Hypothalamus (tissue), 51 donors: Measurements from ENCODE around the gene CAMK4.
A peak's percentile ranks its signal among the peaks of the same experiment; 100 is the strongest.
"Not testable (repeated sequence)": the region's sequence is repeated elsewhere in the genome, so short reads cannot be mapped to it uniquely, and the experiment has no call there.

Experiments used
- DNase-seq, 51 donors: peaks; one replicate each; lab custom pipeline; 2025; lab: John Stamatoyannopoulos, UW

CAMK4 gene

GRCh38 chr5:111299831-111300432 is 75.7 kb downstream of the CAMK4 start:
- no peak for DNase-seq

- DNase-seq, result no peak
Measured at GRCh38 chr5:111301264-111301663, 77.1 kb downstream of the CAMK4 start.

- DNase-seq, result not testable (repeated sequence)
Measured at GRCh38 chr5:111302043-111302442, 77.9 kb downstream of the CAMK4 start.

DNA sequence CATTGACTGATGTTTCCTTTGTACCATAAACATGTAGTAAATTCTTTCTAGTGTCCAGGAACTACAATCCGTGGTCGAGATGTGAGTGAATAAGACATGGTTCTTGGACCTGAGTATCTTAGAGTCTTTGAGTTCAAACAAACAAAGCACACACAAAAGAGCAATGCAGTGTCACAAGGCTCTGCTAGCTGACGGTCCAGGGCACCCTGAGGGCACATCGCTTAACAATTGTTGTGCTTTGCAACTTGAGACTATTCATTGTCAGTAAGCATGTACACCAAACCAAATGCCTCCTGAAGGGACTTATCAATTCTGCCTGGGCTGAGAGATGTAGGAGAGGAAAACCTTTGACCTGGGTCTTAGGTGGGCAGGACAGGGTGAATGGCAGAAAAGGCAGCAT is 84.8 kb downstream of the CAMK4 start:
- DNase-seq, result no peak

- DNase-seq, result no peak
Measured at GRCh38 chr5:111309384-111309783, 85.2 kb downstream of the CAMK4 start.

- DNase-seq, result no peak
Measured at GRCh38 chr5:111310711-111311620, 86.8 kb downstream of the CAMK4 start.

DNA sequence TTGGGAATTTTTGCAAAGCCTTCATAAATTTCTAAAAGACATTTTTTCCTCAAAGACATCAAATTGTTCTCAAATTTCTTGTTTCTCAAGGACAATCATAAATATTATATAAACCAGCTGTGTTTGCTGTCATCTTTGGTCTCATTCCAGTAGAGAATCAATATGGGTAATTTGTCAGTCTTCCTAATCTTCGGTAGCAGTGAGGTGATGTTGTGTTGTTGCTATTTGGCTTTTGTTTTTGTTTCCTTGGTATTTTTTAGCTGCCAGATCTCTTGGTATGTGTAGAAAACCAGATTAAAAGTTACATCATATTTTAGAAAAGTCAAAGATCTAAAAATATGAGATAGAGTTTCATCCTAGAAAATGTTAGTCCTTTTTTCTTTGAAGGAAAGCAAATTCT is 87.5 kb downstream of the CAMK4 start:
- no peak for DNase-seq

GRCh38 chr5:111313017-111313724 is 89.0 kb downstream of the CAMK4 start:
- no peak for DNase-seq

DNA sequence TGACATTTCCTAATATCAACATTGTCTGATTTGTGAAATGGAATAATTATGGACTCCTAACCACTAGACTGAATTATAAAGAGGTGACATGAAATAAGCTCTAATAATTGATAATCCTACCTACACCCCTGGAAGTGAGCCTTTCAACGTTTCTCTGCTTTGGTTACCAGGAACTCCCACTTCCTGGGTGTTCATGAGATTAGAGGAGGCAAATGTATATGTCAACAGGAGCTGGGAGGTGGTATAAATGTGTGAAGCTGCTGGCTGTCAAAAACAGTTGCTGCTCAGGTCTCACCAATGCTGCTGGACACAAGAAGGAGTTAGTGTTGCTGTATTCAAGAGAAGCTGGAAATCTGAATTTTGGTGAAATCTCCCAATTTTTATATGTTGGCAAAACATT is 96.8 kb downstream of the CAMK4 start:
- no peak for DNase-seq

GRCh38 chr5:111321376-111321775 is 97.2 kb downstream of the CAMK4 start:
- no peak for DNase-seq

GRCh38 chr5:111326551-111326950 is 102.4 kb downstream of the CAMK4 start:
- no peak for DNase-seq

DNA sequence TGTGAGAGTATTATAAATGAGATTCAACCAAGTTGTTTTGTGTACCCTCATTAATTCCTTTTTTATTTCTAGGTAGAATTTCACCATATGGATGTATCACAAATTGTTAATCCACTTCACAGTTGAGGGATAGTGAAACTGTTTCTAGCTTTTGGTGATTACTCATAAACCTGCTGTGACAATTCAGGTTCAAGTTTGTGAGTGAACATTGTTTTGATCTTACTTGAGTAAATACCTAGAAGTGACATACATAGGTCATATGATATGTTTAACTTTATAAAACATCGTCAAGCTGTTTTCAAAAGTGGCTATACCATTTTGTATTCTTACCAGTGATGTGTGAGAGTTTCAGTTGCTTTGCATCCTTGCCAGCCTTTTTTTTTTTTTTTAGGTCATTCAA is 112.9 kb downstream of the CAMK4 start:
- no peak for DNase-seq

DNA sequence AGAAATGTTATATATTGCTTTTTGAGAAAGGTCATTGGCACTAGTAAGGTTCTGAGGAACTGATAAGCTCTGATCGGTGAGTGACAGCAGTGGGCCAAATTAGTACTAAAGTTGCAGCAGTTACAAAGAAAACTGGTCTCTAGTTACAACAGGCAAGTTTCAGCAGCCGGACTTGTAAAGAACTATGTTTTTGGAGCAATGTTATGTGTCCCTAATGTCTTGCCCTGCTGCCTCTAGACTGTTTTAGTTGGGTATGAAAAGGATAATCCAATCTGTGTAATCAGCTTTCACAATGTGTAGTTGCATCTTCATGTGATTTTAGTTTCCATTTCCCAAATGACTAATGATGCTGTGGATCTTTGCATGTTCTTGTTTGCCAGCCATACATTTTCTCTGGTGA is 113.5 kb downstream of the CAMK4 start:
- no peak for DNase-seq

DNA sequence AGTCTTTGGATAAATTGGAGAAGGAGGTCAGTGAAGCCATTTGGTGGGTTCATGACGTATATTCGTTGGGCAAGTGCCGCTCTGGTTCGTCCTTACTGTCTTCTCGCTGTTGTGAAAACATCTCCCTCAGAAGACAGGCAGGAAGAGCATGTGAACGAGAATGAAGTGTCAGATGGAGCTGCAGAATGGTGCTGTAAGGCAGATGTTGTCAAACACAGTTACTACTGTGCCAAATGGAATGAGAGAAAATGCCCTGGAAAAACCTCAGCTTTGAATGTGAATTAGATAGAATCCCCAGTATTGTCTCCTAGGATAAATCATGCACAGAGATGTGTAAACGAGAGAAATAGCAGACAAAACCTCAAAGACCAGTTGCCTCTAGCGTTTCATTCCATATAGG is 121.5 kb downstream of the CAMK4 start:
- peak in 2 of 51 donors; percentile 1 to 2 for DNase-seq

DNA sequence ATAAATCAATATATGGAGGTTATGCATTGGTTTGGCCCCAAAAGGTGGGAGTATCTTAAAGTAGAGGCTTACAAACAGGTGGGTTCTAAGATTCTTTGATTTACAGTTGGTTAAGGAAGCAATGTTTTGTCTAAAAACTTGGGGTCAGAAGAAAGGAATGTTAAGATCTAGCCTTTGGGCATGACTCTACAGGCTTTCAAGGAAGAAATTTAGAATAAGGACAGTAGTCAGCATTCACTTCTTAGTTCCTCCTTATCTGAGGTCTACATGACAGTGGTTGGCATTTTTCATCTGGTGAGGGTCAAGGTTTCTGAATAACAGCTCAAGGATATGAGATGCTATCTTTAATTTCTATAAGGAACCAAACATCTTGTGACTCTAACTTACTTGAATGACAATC is 122.8 kb downstream of the CAMK4 start:
- DNase-seq, result no peak

GRCh38 chr5:111348661-111349329 is 124.6 kb downstream of the CAMK4 start:
- DNase-seq, result no peak

DNA sequence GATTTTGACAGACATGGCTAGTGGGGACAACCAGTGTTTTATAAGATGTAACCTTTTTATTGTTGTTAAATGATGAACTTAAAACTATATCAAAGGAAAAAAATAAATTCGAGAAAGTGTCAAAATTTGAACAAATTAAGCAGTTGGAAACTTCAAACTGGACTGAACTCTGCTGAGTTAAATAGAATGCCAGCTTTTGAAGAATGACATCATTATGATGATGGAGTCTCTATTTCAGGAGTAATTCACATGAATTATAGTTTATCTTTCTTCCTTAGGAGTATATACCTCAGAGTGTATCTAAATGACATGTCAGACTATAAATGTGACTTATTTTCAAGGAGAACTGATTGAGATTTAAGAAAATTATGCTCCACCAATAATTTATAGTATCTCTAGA is 125.2 kb downstream of the CAMK4 start:
- DNase-seq, result no peak

DNA sequence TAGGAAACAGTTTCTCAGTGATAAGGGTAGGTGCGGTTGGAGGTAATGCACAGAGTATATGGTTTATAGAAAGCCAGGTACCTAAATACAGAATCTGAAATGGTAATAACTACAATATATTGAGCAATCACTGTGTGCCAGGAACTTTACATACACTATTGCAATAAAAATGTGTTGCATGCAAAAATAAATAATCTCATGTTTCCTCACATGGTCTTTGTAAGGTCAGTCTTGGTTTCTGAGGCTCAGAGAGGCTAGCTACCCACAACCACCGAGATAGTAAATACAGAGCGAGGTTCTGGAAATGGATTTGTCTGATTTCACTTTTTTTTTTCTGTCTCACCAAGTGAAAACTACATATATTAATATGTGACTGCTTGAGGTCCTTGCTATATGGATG is 128.9 kb downstream of the CAMK4 start:
- DNase-seq, result no peak

GRCh38 chr5:111358726-111359125 is 134.5 kb downstream of the CAMK4 start:
- not testable (repeated sequence) for DNase-seq

GRCh38 chr5:111360173-111360572 is 136.0 kb downstream of the CAMK4 start:
- DNase-seq, result no peak

DNA sequence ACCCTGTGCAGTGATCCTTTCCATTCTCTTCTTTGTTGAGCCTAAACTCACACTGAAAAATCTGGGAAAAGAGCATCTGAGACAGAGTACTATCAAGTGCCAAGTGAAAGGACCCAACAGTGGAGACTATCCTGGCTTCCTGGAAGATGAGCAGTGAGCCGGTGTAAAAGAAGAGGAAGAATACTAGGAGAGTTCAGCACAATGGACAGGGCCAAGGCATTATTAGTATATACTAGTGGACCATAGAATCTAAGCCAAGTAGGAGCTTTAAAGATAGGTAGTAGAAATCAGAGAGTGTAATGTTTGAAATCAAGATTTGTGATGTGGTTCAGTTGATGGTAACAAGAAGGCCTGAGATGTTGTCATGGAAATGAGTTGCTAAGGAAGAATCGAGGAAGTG is 140.8 kb downstream of the CAMK4 start:
- DNase-seq, result no peak
